H9 (cell line): ENCODE data around the gene TTC23. TPM values are rescaled to one million over a fixed set of nuclear protein-coding genes. Genes with fewer than 3 reads are reported as not detected.

Source experiments
- DNase-seq: peaks from one replicate; pipeline ENCODE4 v3.0.0-alpha.2; 2017
- H2AFZ ChIP-seq: one replicate; pipeline ENCODE4 v1.6.1; 2013; ENCODE audit warnings: mild to moderate bottlenecking, low read length, control low read depth, moderate library complexity
- H2AK5ac ChIP-seq: 2 replicates; pipeline ENCODE4 v1.6.1; 2013; ENCODE audit warnings: low read length, control low read depth, mixed read lengths; ENCODE audit not compliant: insufficient read length
- H2BK120ac ChIP-seq: one replicate; pipeline ENCODE4 v1.6.1; 2013; ENCODE audit warnings: low read depth, mild to moderate bottlenecking, low read length, control low read depth, inconsistent platforms; ENCODE audit not compliant: poor library complexity, severe bottlenecking
- H2BK12ac ChIP-seq: 2 replicates; pipeline ENCODE4 v1.6.1; 2013; ENCODE audit warnings: low read length, control low read depth, mixed read lengths, low read depth; ENCODE audit not compliant: insufficient read length
- H2BK15ac ChIP-seq: 2 replicates; pipeline ENCODE4 v1.6.1; 2013; ENCODE audit warnings: low read depth, low read length, control low read depth
- H2BK20ac ChIP-seq: one replicate; pipeline ENCODE4 v1.6.1; 2013; ENCODE audit warnings: low read depth, mild to moderate bottlenecking, low read length, control low read depth, inconsistent platforms; ENCODE audit not compliant: poor library complexity, severe bottlenecking
- H2BK5ac ChIP-seq: 2 replicates; pipeline ENCODE4 v1.6.1; 2013; ENCODE audit warnings: low read length, control low read depth, mixed read lengths; ENCODE audit not compliant: insufficient read length
- H3K14ac ChIP-seq: 2 replicates; pipeline ENCODE4 v1.6.1; 2013; ENCODE audit warnings: low read length, control low read depth; ENCODE audit not compliant: insufficient read depth
- H3K18ac ChIP-seq: 2 replicates; pipeline ENCODE4 v1.6.1; 2013; ENCODE audit warnings: low read depth, mild to moderate bottlenecking, mixed read lengths, low read length, control low read depth; ENCODE audit not compliant: insufficient read length
- H3K23ac ChIP-seq: 2 replicates; pipeline ENCODE4 v1.6.1; 2013; ENCODE audit warnings: low read length, control low read depth, mixed read lengths, low read depth; ENCODE audit not compliant: insufficient read length
- H3K23me2 ChIP-seq: 2 replicates; pipeline ENCODE4 v1.6.1; 2013; ENCODE audit warnings: low read depth, mild to moderate bottlenecking, mixed read lengths, low read length, control low read depth; ENCODE audit not compliant: insufficient read length, poor library complexity, severe bottlenecking
- H3K27ac ChIP-seq: 2 replicates; pipeline ENCODE4 v1.5.1; 2013; ENCODE audit warnings: low read length, control low read depth, mixed read lengths, low read depth; ENCODE audit not compliant: insufficient read length
- H3K27me3 ChIP-seq: 2 replicates; pipeline ENCODE4 v1.6.1; 2013; ENCODE audit warnings: low read length, control low read depth, inconsistent platforms; ENCODE audit not compliant: insufficient read depth
- H3K4ac ChIP-seq: 2 replicates; pipeline ENCODE4 v1.6.1; 2013; ENCODE audit warnings: low read depth, mild to moderate bottlenecking, control low read depth, inconsistent platforms, low read length, moderate library complexity
- H3K4me1 ChIP-seq: 2 replicates; pipeline ENCODE4 v1.6.1; 2013; ENCODE audit warnings: low read length, control low read depth, inconsistent platforms; ENCODE audit not compliant: insufficient read depth
- H3K4me2 ChIP-seq: 2 replicates; pipeline ENCODE4 v1.6.1; 2013; ENCODE audit warnings: low read length, control low read depth, mixed read lengths; ENCODE audit not compliant: insufficient read length, insufficient read depth
- H3K56ac ChIP-seq: 2 replicates; pipeline ENCODE4 v1.6.1; 2013; ENCODE audit warnings: low read depth, mild to moderate bottlenecking, mixed read lengths, low read length, control low read depth; ENCODE audit not compliant: insufficient read length
- H3K79me1 ChIP-seq: 2 replicates; pipeline ENCODE4 v1.6.1; 2013; ENCODE audit warnings: low read depth, mild to moderate bottlenecking, moderate library complexity, low read length, control low read depth, inconsistent platforms; ENCODE audit not compliant: insufficient read depth, poor library complexity, severe bottlenecking
- H3K79me2 ChIP-seq: 2 replicates; pipeline ENCODE4 v1.6.1; 2013; ENCODE audit warnings: low read length, control low read depth, inconsistent platforms; ENCODE audit not compliant: insufficient read depth
- H3K9ac ChIP-seq: 2 replicates; pipeline ENCODE4 v1.6.1; 2013; ENCODE audit warnings: low read length, control low read depth, mixed read lengths; ENCODE audit not compliant: insufficient read length; ENCODE audit errors: extremely low read depth
- H3K9me3 ChIP-seq: one replicate; pipeline ENCODE4 v1.6.1; 2013; ENCODE audit warnings: low read depth, low read length, inconsistent platforms; ENCODE audit not compliant: control insufficient read depth
- H3T11ph ChIP-seq: one replicate; pipeline ENCODE4 v1.6.1; 2013; ENCODE audit warnings: mild to moderate bottlenecking, low read length, control low read depth, inconsistent platforms
- H4K20me1 ChIP-seq: one replicate; pipeline ENCODE4 v1.6.1; 2013; ENCODE audit not compliant: control insufficient read depth, insufficient read length, insufficient read depth
- H4K5ac ChIP-seq: 2 replicates; pipeline ENCODE4 v1.6.1; 2013; ENCODE audit warnings: low read depth, mild to moderate bottlenecking, mixed read lengths, low read length, control low read depth; ENCODE audit not compliant: insufficient read length
- H4K8ac ChIP-seq: replicated peaks from 2 replicates; pipeline ENCODE4 v1.6.1; 2013; ENCODE audit warnings: low read length, control low read depth, mixed read lengths, low read depth; ENCODE audit not compliant: insufficient read length
- H4K91ac ChIP-seq: 2 replicates; pipeline ENCODE4 v1.6.1; 2013; ENCODE audit warnings: low read depth, mild to moderate bottlenecking, moderate library complexity, mixed read lengths, low read length, control low read depth; ENCODE audit not compliant: insufficient read length
- H3K27ac Mint-ChIP-seq, 3 experiments: 2 replicates in 2 of 3; 3 replicates in 1 of 3; pipeline ENCODE4 v1.8.0; 2020 to 2021; ENCODE audit warnings: mixed read lengths in 3 of 3, mild to moderate bottlenecking in 1 of 3, moderate library complexity in 1 of 3
- H3K27me3 Mint-ChIP-seq: 2 replicates; pipeline ENCODE4 v1.8.0; 2021; ENCODE audit warnings: low read depth, mild to moderate bottlenecking, moderate library complexity, mixed read lengths
- H3K36me3 Mint-ChIP-seq, 3 experiments: 2 replicates in 2 of 3; 3 replicates in 1 of 3; pipeline ENCODE4 v1.8.0; 2020 to 2021; ENCODE audit warnings: low read depth in 3 of 3, mixed read lengths in 3 of 3; ENCODE audit not compliant: insufficient read depth in 1 of 3
- H3K4me1 Mint-ChIP-seq, 2 experiments: 2 replicates each; pipeline ENCODE4 v1.8.0; 2020; ENCODE audit warnings: mixed read lengths in 2 of 2
- H3K4me3 Mint-ChIP-seq, 2 experiments: 2 replicates in 1 of 2; 3 replicates in 1 of 2; pipeline ENCODE4 v1.8.0; 2020 to 2021; ENCODE audit warnings: mild to moderate bottlenecking in 2 of 2, mixed read lengths in 2 of 2, moderate library complexity in 1 of 2
- H3K9me3 Mint-ChIP-seq, 2 experiments: 2 replicates in 1 of 2; 3 replicates in 1 of 2; pipeline ENCODE4 v1.8.0; 2020; ENCODE audit warnings: mild to moderate bottlenecking in 2 of 2, mixed read lengths in 2 of 2, moderate library complexity in 1 of 2
- CTCF ChIP-seq: fragments of 200-600 bp; sonication (generic); conservative IDR thresholded peaks from 3 replicates; pipeline ENCODE4 v1.8.0; 2021; ENCODE audit warnings: antibody characterized with exemption, mild to moderate bottlenecking
- WGBS: extraction: QIAGEN DNeasy Blood & Tissue Kit; methylation state at CpG from one replicate; pipeline ENCODE4 v1.1.7; 2013; ENCODE audit warnings: missing lambda C conversion rate, low lambda C conversion rate, mixed read lengths; ENCODE audit not compliant: insufficient read length; ENCODE audit errors: extremely low coverage; 5-methylcytosine and 5-hydroxymethylcytosine counted together
- total RNA-seq: library from RNA; stranded (reverse); gene quantifications from 2 replicates; pipeline ENCODE4 v1.2.1, GENCODE V29; 2021

The TTC23 gene
- total RNA-seq, 1 experiment from 2014 or later = 14.3 TPM

- H3K9me3 Mint-ChIP-seq = no peaks in the 10 kb centered on the region
- no peaks in the 10 kb centered on the region; the same call in 1 of the 2 replicates for H3K27me3 Mint-ChIP-seq
- no peak overlapping the region for H2AFZ ChIP-seq
- no peaks in the 10 kb centered on the region for H3K23me2 ChIP-seq
- no peak overlapping the region for H3K9ac ChIP-seq
- no peaks in the 10 kb centered on the region for H4K20me1 ChIP-seq
- no peak overlapping the region; a peak in 1 of 7 replicates for H3K27ac Mint-ChIP-seq
- H2BK20ac ChIP-seq = no peak overlapping the region
- H2BK5ac ChIP-seq = no peak overlapping the region
- H3K27me3 ChIP-seq = no peaks in the 10 kb centered on the region
- WGBS = no CpG with 5 or more reads among the region's 30 CpGs
- H3K27ac ChIP-seq = no peak overlapping the region
- H3K4ac ChIP-seq = no peak overlapping the region
- no peaks in the 10 kb centered on the region for H3K79me2 ChIP-seq
- H4K91ac ChIP-seq = no peak overlapping the region
- peaks cover 0 to 10% (median 4%) of the 10 kb centered on the region in 3 experiments; a peak in 4 of 7 replicates for H3K36me3 Mint-ChIP-seq
- no peak overlapping the region for H3K14ac ChIP-seq
- no peak overlapping the region for H2BK120ac ChIP-seq
- H3K4me3 Mint-ChIP-seq = no peak overlapping the region
- no peak overlapping the region for H3K4me2 ChIP-seq
- H3K18ac ChIP-seq = no peak overlapping the region
- no peak overlapping the region for H3T11ph ChIP-seq
- no peaks in the 10 kb centered on the region for H3K4me1 ChIP-seq
- DNase-seq = no peak
- no peak overlapping the region for H2BK12ac ChIP-seq
- TF ChIP-seq CTCF = no peak
- no peak overlapping the region for H4K8ac ChIP-seq
- H2BK15ac ChIP-seq = no peak overlapping the region
- H2AK5ac ChIP-seq = no peak overlapping the region
- no peaks in the 10 kb centered on the region for H3K79me1 ChIP-seq
- H4K5ac ChIP-seq = no peak overlapping the region
- 0 out of 4 replicates have a peak, but pooled peaks cover 0 to 3% of the 10 kb centered on the region in 2 experiments for H3K4me1 Mint-ChIP-seq
- H3K56ac ChIP-seq = no peak overlapping the region
- H3K23ac ChIP-seq = no peak overlapping the region
- H3K9me3 ChIP-seq = no peaks in the 10 kb centered on the region
These were observed 118.5 kb downstream of the TTC23 start for GRCh38 chr15:99130765-99131440.
